ENCODE results near the gene MAPK1.

DNA sequence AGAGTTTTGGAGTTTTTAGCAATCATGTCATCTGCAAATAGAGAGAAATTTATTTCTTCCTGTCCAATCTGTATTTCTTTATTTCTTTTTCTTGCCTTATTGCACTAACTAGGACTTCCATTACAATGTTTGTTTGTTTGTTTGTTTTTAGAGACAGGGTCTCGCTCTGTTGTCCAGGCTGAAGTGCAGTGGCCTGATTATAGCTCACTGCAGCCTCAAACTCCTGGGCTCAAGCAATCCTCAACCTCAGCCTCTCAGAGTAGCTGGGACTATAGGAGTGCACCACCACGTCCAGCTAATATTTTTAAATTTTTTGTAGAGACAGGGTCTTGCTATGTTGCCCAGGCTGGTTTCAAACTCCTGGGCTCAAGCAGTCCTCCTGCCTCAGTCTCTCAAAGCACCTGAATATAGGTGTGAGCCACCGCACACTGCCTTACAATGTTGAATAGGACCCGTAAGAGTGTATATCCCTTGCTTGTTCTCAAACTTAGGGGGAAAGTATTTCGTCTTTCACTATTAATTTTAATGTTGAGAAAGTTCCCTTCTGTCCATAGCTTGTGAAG is 29.6 kb upstream of the MAPK1 start:
- no peak for TF ChIP-seq EZH2 (IDR thresholded peaks at IDR 0.05; ENCODE audit: borderline replicate concordance, low read depth, low read length, poor library complexity, severe bottlenecking)
- TF ChIP-seq, protein P1, sequence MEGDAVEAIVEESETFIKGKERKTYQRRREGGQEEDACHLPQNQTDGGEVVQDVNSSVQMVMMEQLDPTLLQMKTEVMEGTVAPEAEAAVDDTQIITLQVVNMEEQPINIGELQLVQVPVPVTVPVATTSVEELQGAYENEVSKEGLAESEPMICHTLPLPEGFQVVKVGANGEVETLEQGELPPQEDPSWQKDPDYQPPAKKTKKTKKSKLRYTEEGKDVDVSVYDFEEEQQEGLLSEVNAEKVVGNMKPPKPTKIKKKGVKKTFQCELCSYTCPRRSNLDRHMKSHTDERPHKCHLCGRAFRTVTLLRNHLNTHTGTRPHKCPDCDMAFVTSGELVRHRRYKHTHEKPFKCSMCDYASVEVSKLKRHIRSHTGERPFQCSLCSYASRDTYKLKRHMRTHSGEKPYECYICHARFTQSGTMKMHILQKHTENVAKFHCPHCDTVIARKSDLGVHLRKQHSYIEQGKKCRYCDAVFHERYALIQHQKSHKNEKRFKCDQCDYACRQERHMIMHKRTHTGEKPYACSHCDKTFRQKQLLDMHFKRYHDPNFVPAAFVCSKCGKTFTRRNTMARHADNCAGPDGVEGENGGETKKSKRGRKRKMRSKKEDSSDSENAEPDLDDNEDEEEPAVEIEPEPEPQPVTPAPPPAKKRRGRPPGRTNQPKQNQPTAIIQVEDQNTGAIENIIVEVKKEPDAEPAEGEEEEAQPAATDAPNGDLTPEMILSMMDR (conservative IDR thresholded peaks at IDR 0.05; ENCODE audit: low read depth, low read length) = no peak
